ENCODE measurements around the gene RSPO4.
"Not testable (repeated sequence)": the region's sequence is repeated elsewhere in the genome, so short reads cannot be mapped to it uniquely, and the experiment has no call there.

The RSPO4 gene

GRCh38 chr20:1029980-1030379 is 27.9 kb upstream of the RSPO4 start:
- Histone ChIP-seq H2AFZ (no peak overlapping the region), H3K79me2 (no peaks in the 10 kb centered on the region), H3K27me3 (ENCODE audit: control insufficient read depth, insufficient read depth, low read length) (no peaks in the 10 kb centered on the region), H3K4me2 (ENCODE audit: low read length) (no peak overlapping the region), H3K9me3 (ENCODE audit: control insufficient read depth, low read length) (no peaks in the 10 kb centered on the region), H3K9ac (no peak overlapping the region), H3K27ac (no peak overlapping the region), H3K4me1 (no peaks in the 10 kb centered on the region), H3K36me3 (ENCODE audit: control insufficient read depth, insufficient read depth, low read length) (no peaks in the 10 kb centered on the region), H3K4me3 (ENCODE audit: low read depth, low read length) (no peak overlapping the region)
- TF ChIP-seq CTCF (IDR thresholded peaks at IDR 0.05): no peak

DNA sequence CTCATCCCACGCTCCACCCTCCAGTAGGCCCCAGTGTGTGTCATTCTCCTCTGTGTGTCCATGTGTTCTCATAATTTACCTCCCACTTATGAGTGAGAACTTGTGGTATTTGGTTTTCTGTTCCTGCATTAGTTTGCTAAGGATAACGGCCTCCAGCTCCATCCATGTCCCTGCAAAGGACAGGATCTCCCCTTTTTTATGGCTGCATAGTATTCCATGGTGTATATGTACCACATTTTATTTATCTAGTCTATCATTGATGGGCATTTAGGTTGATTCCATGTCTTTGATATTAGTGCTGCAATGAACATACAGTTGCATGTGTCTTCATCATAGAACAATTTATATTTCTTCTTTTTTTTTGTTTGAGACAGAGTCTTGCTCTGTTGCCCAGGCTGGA is 24.1 kb upstream of the RSPO4 start:
- H3K27ac ChIP-seq; H3K36me3 ChIP-seq (ENCODE audit: control insufficient read depth, insufficient read depth, low read length); H3K79me2 ChIP-seq; H2AFZ ChIP-seq; H3K27me3 ChIP-seq (ENCODE audit: control insufficient read depth, insufficient read depth, low read length); H3K4me2 ChIP-seq (ENCODE audit: low read length); H3K4me1 ChIP-seq; H3K9me3 ChIP-seq (ENCODE audit: control insufficient read depth, low read length); H3K4me3 ChIP-seq (ENCODE audit: low read depth, low read length); H3K9ac ChIP-seq: not testable (repeated sequence)

DNA sequence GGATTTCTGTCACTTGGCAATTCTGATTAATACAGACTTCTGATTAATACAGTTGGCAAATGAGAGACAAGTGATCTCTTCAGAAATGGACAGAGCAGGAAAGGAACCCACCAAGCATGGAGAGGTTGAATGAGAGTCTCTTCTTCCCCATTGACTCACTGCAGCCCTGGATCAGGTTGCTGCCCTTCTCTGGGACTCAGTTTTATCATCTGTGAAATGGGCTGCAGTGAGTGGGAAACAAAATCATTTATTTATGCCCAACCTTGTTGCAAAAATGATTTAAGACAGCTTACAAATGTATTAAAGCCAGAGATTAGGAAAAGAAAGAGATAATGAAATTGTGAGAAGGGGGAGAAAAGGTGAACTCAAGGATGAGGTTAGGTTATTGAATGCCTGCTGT is 20.8 kb upstream of the RSPO4 start:
- Histone ChIP-seq H3K4me2 (ENCODE audit: low read length) (no peak overlapping the region), H3K36me3 (ENCODE audit: control insufficient read depth, insufficient read depth, low read length) (no peaks in the 10 kb centered on the region), H2AFZ (no peak overlapping the region), H3K4me1 (no peaks in the 10 kb centered on the region), H3K27me3 (ENCODE audit: control insufficient read depth, insufficient read depth, low read length) (no peaks in the 10 kb centered on the region), H3K27ac (no peak overlapping the region), H3K79me2 (no peaks in the 10 kb centered on the region), H3K9ac (no peak overlapping the region), H3K4me3 (ENCODE audit: low read depth, low read length) (no peak overlapping the region), H3K9me3 (ENCODE audit: control insufficient read depth, low read length) (no peaks in the 10 kb centered on the region)
- TF ChIP-seq CTCF (IDR thresholded peaks at IDR 0.05): no peak

- Histone ChIP-seq H3K4me2 (ENCODE audit: low read length) (no peak overlapping the region), H3K9me3 (ENCODE audit: control insufficient read depth, low read length) (no peaks in the 10 kb centered on the region), H2AFZ (no peak overlapping the region), H3K36me3 (ENCODE audit: control insufficient read depth, insufficient read depth, low read length) (no peaks in the 10 kb centered on the region), H3K27me3 (ENCODE audit: control insufficient read depth, insufficient read depth, low read length) (no peaks in the 10 kb centered on the region), H3K79me2 (no peaks in the 10 kb centered on the region), H3K4me3 (ENCODE audit: low read depth, low read length) (no peak overlapping the region), H3K27ac (no peak overlapping the region), H3K4me1 (no peaks in the 10 kb centered on the region), H3K9ac (no peak overlapping the region)
- no peak for TF ChIP-seq CTCF (IDR thresholded peaks at IDR 0.05)
Observed at GRCh38 chr20:1020614-1021013, 18.5 kb upstream of the RSPO4 start.

DNA sequence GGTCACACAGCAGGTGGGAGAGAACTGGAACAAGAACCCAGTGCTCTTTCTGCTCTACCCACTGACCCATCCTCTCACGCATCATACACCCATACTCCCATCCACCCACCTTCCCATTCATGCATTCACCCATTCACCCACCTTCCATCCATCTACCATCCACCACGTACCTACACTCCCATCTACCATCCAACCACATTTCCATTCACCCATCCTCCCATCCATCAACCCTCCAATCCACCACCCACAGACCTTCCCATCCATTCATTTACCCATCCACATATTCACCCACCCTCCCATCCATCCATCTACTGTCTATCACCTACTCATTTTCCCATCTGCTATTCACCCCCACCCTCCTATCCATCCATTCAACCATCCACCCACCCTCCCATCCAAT is 17.2 kb upstream of the RSPO4 start:
- Histone ChIP-seq H3K4me1 (no peaks in the 10 kb centered on the region), H3K4me3 (ENCODE audit: low read depth, low read length) (no peak overlapping the region), H3K9ac (no peak overlapping the region), H3K27ac (no peak overlapping the region), H3K79me2 (no peaks in the 10 kb centered on the region), H3K4me2 (ENCODE audit: low read length) (no peak overlapping the region), H3K9me3 (ENCODE audit: control insufficient read depth, low read length) (no peaks in the 10 kb centered on the region), H3K36me3 (ENCODE audit: control insufficient read depth, insufficient read depth, low read length) (no peaks in the 10 kb centered on the region), H2AFZ (no peak overlapping the region), H3K27me3 (ENCODE audit: control insufficient read depth, insufficient read depth, low read length) (no peaks in the 10 kb centered on the region)
- TF ChIP-seq CTCF (IDR thresholded peaks at IDR 0.05): no peak
